Vagina (tissue), 2 donors: ENCODE results near the gene S1PR3.

Experiments used
- CTCF ChIP-seq, 3 experiments: fragments of 450-650 bp in 2 of 3; fragments of 200-600 bp in 1 of 3; sonication (generic) in 1 of 3; IDR thresholded peaks; one replicate each; pipeline ENCODE4 v1.5.1; 2017 to 2019; ENCODE audit warnings: antibody characterized with exemption in 3 of 3, mild to moderate bottlenecking in 2 of 3, moderate library complexity in 2 of 3
- POLR2A ChIP-seq, 2 donors: fragments of 450-650 bp; IDR thresholded peaks; one replicate each; pipeline ENCODE4 v1.6.1; 2017; ENCODE audit warnings: antibody characterized with exemption in 2 of 2, mild to moderate bottlenecking in 2 of 2, moderate library complexity in 2 of 2

GRCh38 chr9:89026876-89027275 is 35.6 kb downstream of the S1PR3 start:
- TF ChIP-seq CTCF (IDR thresholded peaks at IDR 0.05) (no peak), POLR2A (IDR thresholded peaks at IDR 0.05) (no peak)
